Activated effector memory CD4-positive, alpha-beta T cell treated with anti-CD3 and anti-CD28 coated beads, Interleukin-2, amount 50 U/mL, for 16 hours (primary cell): Measurements from ENCODE around the gene SNAI1.
A peak's percentile ranks its signal among the peaks of the same experiment; 100 is the strongest.
"Not testable (repeated sequence)": the region's sequence is repeated elsewhere in the genome, so short reads cannot be mapped to it uniquely, and the experiment has no call there.

Experiments
- DNase-seq: peaks from one replicate; pipeline ENCODE4 v3.0.0-alpha.2; 2020

SNAI1 gene

DNA sequence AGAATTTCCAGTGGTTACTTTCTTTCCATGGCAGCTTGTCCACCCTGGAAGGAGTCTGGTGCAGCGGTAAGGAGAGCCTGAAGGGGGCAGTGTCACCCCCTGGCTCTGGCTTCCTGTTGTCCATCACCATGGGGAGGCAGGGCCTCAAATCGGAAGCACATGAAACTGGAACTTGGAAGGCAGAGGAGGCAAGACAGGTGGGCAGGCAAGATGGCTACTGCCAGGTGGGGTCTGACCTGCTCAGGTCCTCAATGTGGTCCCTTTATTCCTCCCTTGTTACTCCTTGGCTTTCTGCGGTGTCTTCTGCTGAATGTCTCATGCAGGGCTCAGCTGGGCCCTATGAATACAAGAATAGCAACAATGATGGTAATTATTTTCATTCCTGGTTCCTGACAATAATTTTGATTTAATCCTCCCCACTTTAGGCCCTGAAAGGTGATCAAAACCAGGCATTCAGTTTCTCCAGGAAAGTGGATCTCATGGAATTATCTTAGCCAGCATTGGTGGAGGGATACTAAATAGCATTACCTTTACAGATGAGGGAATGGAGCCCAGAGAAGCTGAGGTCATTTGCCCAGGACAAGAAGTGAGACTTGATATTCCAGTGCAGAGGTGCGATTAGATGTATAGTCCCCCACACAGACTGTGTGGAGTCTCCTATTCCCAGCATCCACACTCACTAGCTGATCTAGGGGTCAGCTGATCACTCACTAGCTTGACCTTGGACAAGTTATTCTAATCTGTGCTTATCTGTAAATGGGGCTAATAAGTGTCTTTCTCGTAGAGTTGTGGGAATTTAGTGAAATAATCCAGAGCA lies 17.6 kb upstream of the SNAI1 start:
- no peak for DNase-seq

GRCh38 chr20:49965781-49966305 lies 16.9 kb upstream of the SNAI1 start:
- DNase-seq, result no peak

DNA sequence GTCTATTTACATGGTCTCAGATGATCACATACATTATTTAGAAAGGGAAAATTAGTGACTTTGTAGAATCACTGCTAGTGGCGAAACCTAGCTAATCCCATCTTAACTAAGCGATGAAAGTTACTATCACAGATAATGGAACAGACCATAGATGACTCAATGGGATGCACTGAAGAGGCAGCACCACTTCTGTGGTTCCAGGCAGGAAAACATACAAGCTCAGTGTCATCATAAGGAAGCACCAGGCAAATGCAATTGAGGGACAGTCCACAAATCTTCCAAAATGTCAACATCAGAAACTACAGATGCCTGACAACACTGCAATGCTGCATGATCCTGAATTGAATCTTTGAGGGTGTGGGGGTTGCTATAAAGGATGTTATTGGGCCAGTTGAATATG lies 15.9 kb upstream of the SNAI1 start:
- no peak for DNase-seq

DNA sequence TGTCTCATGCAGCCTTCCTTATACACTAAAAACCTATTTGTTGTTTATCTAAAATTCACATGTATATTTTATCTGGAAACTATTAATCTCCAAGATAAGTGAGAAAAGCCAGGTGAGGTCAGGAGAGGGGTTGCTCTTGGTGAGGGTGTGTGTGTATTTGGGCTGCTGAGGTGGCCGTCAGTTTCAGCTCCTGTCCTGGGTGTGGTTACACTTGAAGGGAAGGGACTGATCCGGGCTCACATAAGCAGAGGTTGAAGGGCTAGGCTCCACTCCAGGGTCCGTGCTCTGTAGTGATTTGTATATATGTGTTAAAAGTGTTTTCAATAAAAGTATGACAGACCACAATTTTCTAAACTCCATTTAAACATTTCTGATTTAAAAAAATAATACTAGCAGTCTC lies 13.5 kb upstream of the SNAI1 start:
- no peak for DNase-seq

GRCh38 chr20:49969946-49970345 lies 12.8 kb upstream of the SNAI1 start:
- no peak for DNase-seq

- DNase-seq, result no peak
Observed at GRCh38 chr20:49970498-49970897, 12.3 kb upstream of the SNAI1 start.

GRCh38 chr20:49973981-49974380 lies 8.8 kb upstream of the SNAI1 start:
- no peak for DNase-seq

GRCh38 chr20:49976542-49976941 lies 6.2 kb upstream of the SNAI1 start:
- no peak for DNase-seq

- DNase-seq, result not testable (repeated sequence)
Observed at GRCh38 chr20:49977740-49978139, 5.0 kb upstream of the SNAI1 start.

GRCh38 chr20:49978685-49979029 lies 4.1 kb upstream of the SNAI1 start:
- no peak for DNase-seq

DNA sequence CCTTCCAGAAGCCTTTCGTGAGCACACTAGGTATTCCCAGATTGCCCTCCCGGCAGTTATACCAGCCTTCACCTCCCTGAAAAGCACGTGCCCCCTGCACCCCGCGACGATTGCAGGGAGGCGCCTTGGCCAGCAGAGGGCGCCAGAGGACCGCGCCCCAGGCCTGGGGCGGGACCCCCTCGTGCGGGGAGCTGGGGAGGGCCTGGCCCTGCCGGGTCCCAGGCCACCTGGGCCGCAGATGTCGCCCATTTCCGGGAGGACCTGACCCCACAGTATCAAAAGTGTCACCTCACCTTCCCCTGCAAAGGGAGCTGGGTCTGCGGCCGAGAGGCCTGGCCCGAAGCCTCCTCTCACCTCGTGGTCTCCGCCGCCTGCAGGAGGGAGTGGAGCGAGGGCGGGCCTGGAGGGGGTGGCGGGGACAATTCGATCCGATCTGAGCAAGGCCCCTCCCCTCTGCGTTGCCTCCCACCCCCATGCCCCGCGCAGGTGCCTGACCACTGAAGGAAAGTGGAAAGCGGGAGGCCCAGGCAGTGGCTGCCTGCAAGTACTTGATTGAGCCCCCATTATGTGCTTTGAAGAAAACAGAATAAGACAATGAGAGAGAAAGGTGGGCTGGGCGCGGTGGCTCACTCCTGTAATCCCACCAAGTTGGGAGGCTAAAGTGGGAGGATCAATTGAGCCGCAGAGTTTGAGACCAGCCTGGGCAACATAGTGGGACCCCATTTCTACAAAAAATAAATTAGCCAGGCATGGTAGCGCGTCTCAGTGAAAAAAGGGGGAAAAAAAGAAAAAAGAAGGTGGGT lies 3.5 kb upstream of the SNAI1 start:
- peak; percentile 90 for DNase-seq

- no peak for DNase-seq
Observed at GRCh38 chr20:49980140-49981008, 2.4 kb upstream of the SNAI1 start.

DNA sequence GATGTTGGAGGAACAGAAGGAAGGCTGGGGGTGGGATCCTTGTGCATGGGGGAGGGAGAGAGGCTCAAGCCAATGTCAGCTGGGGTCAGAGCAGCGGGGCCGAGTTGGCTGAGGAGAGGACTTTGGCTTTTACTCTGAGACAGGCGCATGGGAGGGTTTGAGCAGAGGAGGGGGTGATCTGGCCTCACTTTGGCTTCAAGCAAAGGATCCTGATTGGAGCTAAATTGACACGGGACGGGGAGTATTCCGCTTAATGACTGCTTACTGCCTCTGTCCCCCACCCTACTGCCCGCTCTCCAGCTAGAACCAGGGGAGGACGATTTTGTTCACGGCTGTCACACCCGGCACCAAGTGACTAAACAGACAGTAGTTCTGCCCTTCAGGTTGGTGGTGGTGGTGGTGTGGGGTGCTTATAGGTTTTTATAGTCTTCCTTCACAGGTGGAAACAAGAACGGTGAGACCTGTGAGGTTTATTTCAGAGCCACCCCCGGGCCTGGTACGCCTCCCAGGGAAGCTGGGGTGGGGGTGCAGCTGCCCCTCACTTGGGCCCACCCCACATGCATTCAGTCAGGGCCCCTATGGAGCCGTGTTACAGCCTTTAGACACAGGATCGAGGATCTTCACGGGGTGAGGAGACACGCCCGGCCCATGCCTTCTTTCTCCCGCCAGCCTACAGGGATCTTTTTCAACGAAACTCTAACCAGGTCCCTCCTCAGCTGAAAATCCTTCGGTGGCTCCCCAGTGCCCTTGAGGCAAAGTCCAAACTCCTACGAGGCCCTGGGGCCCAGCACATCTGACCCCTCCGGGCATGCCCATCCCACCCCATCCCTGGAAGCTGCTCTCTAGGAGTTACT lies 1.3 kb upstream of the SNAI1 start:
- no peak for DNase-seq

GRCh38 chr20:49982072-49982345 lies 771 bp upstream of the SNAI1 start:
- no peak for DNase-seq

DNA sequence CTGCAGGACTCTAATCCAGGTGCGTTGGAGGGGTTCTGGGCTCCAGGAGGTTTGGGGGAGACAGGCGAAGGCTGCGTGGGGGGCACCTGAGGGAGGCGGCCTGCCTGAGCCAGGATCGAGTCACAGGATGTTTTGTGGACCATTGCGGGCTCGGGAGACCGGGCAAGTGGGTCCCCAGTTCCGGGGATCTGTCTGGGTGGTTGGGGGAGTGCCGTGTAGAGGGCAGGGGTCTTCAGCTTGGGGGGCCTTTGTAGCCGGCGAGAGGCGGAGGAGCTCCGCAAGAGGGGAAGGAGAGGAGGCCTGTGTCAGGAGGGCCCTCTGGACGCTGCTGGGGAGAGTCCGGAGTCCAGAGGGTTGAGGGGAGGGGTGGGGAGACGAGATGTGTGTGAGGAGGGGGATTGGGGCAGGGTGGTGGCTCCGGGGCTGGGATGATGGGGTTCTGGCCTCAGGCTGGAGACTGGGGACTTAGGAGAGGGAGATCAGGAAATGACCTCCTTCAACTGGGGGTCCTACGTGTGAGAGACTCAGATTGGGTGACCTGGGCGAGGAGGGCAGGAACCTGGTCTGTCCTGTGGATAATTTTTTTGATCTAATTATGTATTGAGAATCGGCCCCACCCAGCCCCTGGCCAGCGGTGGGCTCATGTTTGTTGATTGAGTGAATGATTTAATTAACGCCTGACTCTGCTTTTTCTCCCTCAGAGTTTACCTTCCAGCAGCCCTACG lies 505 bp downstream of the SNAI1 start:
- no peak for DNase-seq

- DNase-seq, result no peak
Observed at GRCh38 chr20:49983848-49984408, 1.1 kb downstream of the SNAI1 start.

GRCh38 chr20:49984426-49985153 lies 1.8 kb downstream of the SNAI1 start:
- no peak for DNase-seq

- no peak for DNase-seq
Observed at GRCh38 chr20:49985157-49985556, 2.4 kb downstream of the SNAI1 start.

DNA sequence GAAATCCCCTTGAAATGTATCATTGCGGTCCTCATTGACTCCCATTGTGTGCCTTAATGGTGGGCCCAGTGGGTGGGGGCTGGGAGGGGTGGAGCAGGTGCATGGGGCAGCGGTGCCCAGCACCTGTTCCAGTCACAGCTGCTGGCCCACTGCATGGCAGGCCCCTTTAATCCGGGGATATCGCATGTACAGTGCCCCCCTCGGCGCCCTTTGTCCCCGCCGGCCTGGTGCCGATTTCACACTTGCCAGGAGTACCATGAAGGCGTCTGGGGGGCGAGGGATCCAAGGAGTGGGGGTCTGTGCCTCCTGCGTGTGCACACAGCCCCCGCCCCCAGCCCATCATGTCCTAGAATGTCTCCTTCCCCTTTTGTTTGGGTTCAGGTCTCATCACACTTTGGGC lies 2.8 kb downstream of the SNAI1 start:
- DNase-seq, result no peak

DNA sequence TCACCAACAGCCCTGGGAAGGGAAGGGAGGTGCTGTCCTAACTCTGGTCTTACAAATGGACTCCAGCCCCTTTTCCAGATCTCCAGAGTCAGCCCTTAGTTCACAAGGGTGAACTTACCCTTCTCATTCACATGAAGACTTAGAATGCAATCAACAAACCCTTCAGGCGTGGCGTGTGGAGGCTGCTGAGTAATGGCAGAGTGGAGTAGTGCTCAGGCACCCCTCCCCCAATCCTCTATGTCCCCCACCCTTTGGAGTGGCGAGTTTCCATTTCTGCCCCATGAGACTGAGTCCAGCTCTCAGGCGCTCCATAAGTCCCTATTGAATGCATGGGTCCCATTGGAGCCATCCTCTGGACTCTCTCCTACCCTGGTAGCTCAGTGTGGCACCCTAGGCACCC lies 3.3 kb downstream of the SNAI1 start:
- DNase-seq, result no peak
